Activated naive CD8-positive, alpha-beta T cell treated with anti-CD3 and anti-CD28 coated beads, Interleukin-2, amount 10 ng/mL, durations not matched to agents 7 days and 5 days (primary cell): Measurements from ENCODE around the gene APOD. TPM values are rescaled to one million over a fixed set of nuclear protein-coding genes. Genes with fewer than 3 reads are reported as not detected.

ENCODE experiments used
- ATAC-seq: fragments of 150-1000 bp; cut with Tn5 transposase; one replicate; pipeline ENCODE4 v1.10.0; 2021; ENCODE audit warnings: low read depth, moderate library complexity
- POLR2A ChIA-PET: fragments of 350-600 bp; sonication (Branson Sonifier 250); formaldehyde crosslinking; loops from one replicate; lab custom pipeline; 2021; ENCODE audit warnings: antibody characterized with exemption; lab: Charles Lee
- DNase-seq: peaks from one replicate; pipeline ENCODE4 v3.0.0; 2021
- H3K27ac Mint-ChIP-seq: one replicate; pipeline ENCODE4 v1.8.0; 2022; ENCODE audit warnings: mild to moderate bottlenecking, mixed read lengths
- H3K27me3 Mint-ChIP-seq: one replicate; pipeline ENCODE4 v1.8.0; 2022; ENCODE audit warnings: mild to moderate bottlenecking, moderate library complexity, mixed read lengths
- H3K36me3 Mint-ChIP-seq: one replicate; pipeline ENCODE4 v1.8.0; 2021; ENCODE audit warnings: mild to moderate bottlenecking, mixed read lengths
- H3K4me1 Mint-ChIP-seq: one replicate; pipeline ENCODE4 v1.8.0; 2021; ENCODE audit warnings: mixed read lengths
- H3K4me3 Mint-ChIP-seq: one replicate; pipeline ENCODE4 v1.8.0; 2022; ENCODE audit warnings: mild to moderate bottlenecking, moderate library complexity, mixed read lengths
- H3K9me3 Mint-ChIP-seq: one replicate; pipeline ENCODE4 v1.8.0; 2021; ENCODE audit warnings: mixed read lengths
- total RNA-seq, 2 experiments: library from RNA; stranded (reverse); gene quantifications; one replicate each; pipeline ENCODE4 v1.2.3, GENCODE V29; 2021

Gene APOD
- total RNA-seq, 2 experiments from 2014 or later = not detected

- ATAC-seq = no peak
- peak overlapping the region; percentile 80 for H3K27ac Mint-ChIP-seq
- DNase-seq = no peak
- no peaks in the 10 kb centered on the region for H3K27me3 Mint-ChIP-seq
- H3K36me3 Mint-ChIP-seq = peaks cover 13% of the 10 kb centered on the region
- POLR2A ChIA-PET = interaction anchor here (1.9 to 2.8 kb wide), 2 partner anchors 10 to 11 kb away, joined by 4 to 21 read pairs; no protein-coding TSS in a partner anchor
- H3K4me3 Mint-ChIP-seq = peak overlapping the region; percentile 84
- H3K9me3 Mint-ChIP-seq = no peaks in the 10 kb centered on the region
- H3K4me1 Mint-ChIP-seq = peaks cover 54% of the 10 kb centered on the region
Observed at GRCh38 chr3:195540027-195540426, 43.7 kb downstream of the APOD start.

- no peak for ATAC-seq
- H3K36me3 Mint-ChIP-seq = peaks cover 16% of the 10 kb centered on the region
- peaks cover 55% of the 10 kb centered on the region for H3K4me1 Mint-ChIP-seq
- POLR2A ChIA-PET = interaction anchor here (1.9 to 3.7 kb wide), 2 partner anchors 10 to 97 kb away, joined by 4 to 12 read pairs; partner anchors contain the start of gene ACAP2
- no peaks in the 10 kb centered on the region for H3K9me3 Mint-ChIP-seq
- peak overlapping the region; percentile 84 for H3K4me3 Mint-ChIP-seq
- H3K27me3 Mint-ChIP-seq = no peaks in the 10 kb centered on the region
- peak overlapping the region; percentile 80 for H3K27ac Mint-ChIP-seq
- no peak for DNase-seq
Observed at GRCh38 chr3:195539479-195539878, 44.3 kb downstream of the APOD start.

- ATAC-seq = peak; percentile 42
- Mint-ChIP-seq H3K4me3 (peak overlapping the region; percentile 66), H3K4me1 (peaks cover 55% of the 10 kb centered on the region), H3K27ac (peak overlapping the region; percentile 70), H3K27me3 (no peaks in the 10 kb centered on the region), H3K36me3 (peaks cover 20% of the 10 kb centered on the region), H3K9me3 (no peaks in the 10 kb centered on the region)
- POLR2A ChIA-PET = interaction anchor here (0.7 to 3.7 kb wide), 4 partner anchors 12 to 267 kb away, joined by 3 to 12 read pairs (median 4); partner anchors contain the start of genes ACAP2 and XXYLT1
- no peak for DNase-seq
Observed at GRCh38 chr3:195537995-195538394, 45.7 kb downstream of the APOD start.

GRCh38 chr3:195535293-195535692, 48.4 kb downstream of the APOD start:
- H3K27me3 Mint-ChIP-seq = no peaks in the 10 kb centered on the region
- no peak overlapping the region for H3K27ac Mint-ChIP-seq
- POLR2A ChIA-PET = no interaction called here
- DNase-seq (no peak), ATAC-seq (no peak)
- H3K4me1 Mint-ChIP-seq = peaks cover 59% of the 10 kb centered on the region
- no peak overlapping the region for H3K4me3 Mint-ChIP-seq
- H3K9me3 Mint-ChIP-seq = no peaks in the 10 kb centered on the region
- H3K36me3 Mint-ChIP-seq = peaks cover 27% of the 10 kb centered on the region

- Mint-ChIP-seq H3K4me3 (no peak overlapping the region), H3K4me1 (peaks cover 46% of the 10 kb centered on the region), H3K27ac (no peak overlapping the region), H3K27me3 (no peaks in the 10 kb centered on the region), H3K9me3 (no peaks in the 10 kb centered on the region), H3K36me3 (peaks cover 25% of the 10 kb centered on the region)
- no peak for ATAC-seq
- no peak for DNase-seq
- POLR2A ChIA-PET = interaction anchor here (1.2 kb wide), 1 partner anchor 10 kb away, joined by 4 read pairs; no protein-coding TSS in a partner anchor
Observed at GRCh38 chr3:195532834-195533233, 50.9 kb downstream of the APOD start.

- no peaks in the 10 kb centered on the region for H3K9me3 Mint-ChIP-seq
- POLR2A ChIA-PET = interaction anchor here (1.2 kb wide), 1 partner anchor 10 kb away, joined by 4 read pairs; no protein-coding TSS in a partner anchor
- H3K4me3 Mint-ChIP-seq = no peak overlapping the region
- peaks cover 25% of the 10 kb centered on the region for H3K36me3 Mint-ChIP-seq
- H3K27ac Mint-ChIP-seq = no peak overlapping the region
- ATAC-seq = no peak
- peaks cover 42% of the 10 kb centered on the region for H3K4me1 Mint-ChIP-seq
- no peak for DNase-seq
- no peaks in the 10 kb centered on the region for H3K27me3 Mint-ChIP-seq
Observed at GRCh38 chr3:195532345-195532744, 51.4 kb downstream of the APOD start.

- peaks cover 25% of the 10 kb centered on the region for H3K36me3 Mint-ChIP-seq
Observed at GRCh38 chr3:195531683-195532082, 52.1 kb downstream of the APOD start.

GRCh38 chr3:195526492-195526891, 57.2 kb downstream of the APOD start:
- DNase-seq (no peak), ATAC-seq (no peak)
- no peaks in the 10 kb centered on the region for H3K9me3 Mint-ChIP-seq
- H3K4me1 Mint-ChIP-seq = peaks cover 36% of the 10 kb centered on the region
- POLR2A ChIA-PET = interaction anchor here (0.6 to 1.3 kb wide), 2 partner anchors 16 to 60 kb away, joined by 6 to 7 read pairs; partner anchors contain the start of gene PPP1R2
- H3K27me3 Mint-ChIP-seq = no peaks in the 10 kb centered on the region
- H3K4me3 Mint-ChIP-seq = no peak overlapping the region
- no peak overlapping the region for H3K27ac Mint-ChIP-seq
- H3K36me3 Mint-ChIP-seq = peaks cover 10% of the 10 kb centered on the region

More at GRCh38 chr3:195531683-195532082, 52.1 kb downstream of the APOD start:
- Mint-ChIP-seq H3K4me3 (no peak overlapping the region), H3K27ac (peak overlapping the region; percentile 46), H3K4me1 (peaks cover 41% of the 10 kb centered on the region), H3K9me3 (no peaks in the 10 kb centered on the region), H3K27me3 (no peaks in the 10 kb centered on the region)
- ATAC-seq (no peak), DNase-seq (no peak)
- POLR2A ChIA-PET = interaction anchor here (0.6 kb wide), 1 partner anchor 15 kb away, joined by 4 read pairs; no protein-coding TSS in a partner anchor

GRCh38 chr3:195524171-195524896, 59.4 kb downstream of the APOD start:
- DNase-seq (no peak), ATAC-seq (peak; percentile 39)
- peaks cover 31% of the 10 kb centered on the region for H3K4me1 Mint-ChIP-seq
- no peaks in the 10 kb centered on the region for H3K9me3 Mint-ChIP-seq
- H3K36me3 Mint-ChIP-seq = peaks cover 8% of the 10 kb centered on the region
- peak overlapping the region; percentile 90 for H3K27ac Mint-ChIP-seq
- peak overlapping the region; percentile 63 for H3K4me3 Mint-ChIP-seq
- POLR2A ChIA-PET = interaction anchor here (0.7 to 2.7 kb wide), 4 partner anchors 14 to 253 kb away, joined by 3 to 10 read pairs (median 4); partner anchors contain the start of gene XXYLT1
- H3K27me3 Mint-ChIP-seq = no peaks in the 10 kb centered on the region

GRCh38 chr3:195522254-195523023, 61.3 kb downstream of the APOD start:
- no peak overlapping the region for H3K4me3 Mint-ChIP-seq
- POLR2A ChIA-PET = interaction anchor here (1.3 to 2.7 kb wide), 2 partner anchors 20 to 251 kb away, joined by 4 to 10 read pairs; partner anchors contain the start of genes PPP1R2 and XXYLT1

More at GRCh38 chr3:195522254-195523023, 61.3 kb downstream of the APOD start:
- Mint-ChIP-seq H3K27me3 (no peaks in the 10 kb centered on the region), H3K4me1 (peaks cover 28% of the 10 kb centered on the region), H3K36me3 (peaks cover 9% of the 10 kb centered on the region), H3K9me3 (no peaks in the 10 kb centered on the region), H3K27ac (no peak overlapping the region)
- DNase-seq = no peak
- ATAC-seq = no peak
